ENCODE results near the gene CAMK1. TPM values are rescaled to one million over a fixed set of nuclear protein-coding genes. Genes with fewer than 3 reads are reported as not detected.
A peak's percentile ranks its signal among the peaks of the same experiment; 100 is the strongest.

CAMK1 gene
- total RNA-seq, 1 donor from 2014 or later: 18.0 TPM

- TF ChIP-seq, protein P1, sequence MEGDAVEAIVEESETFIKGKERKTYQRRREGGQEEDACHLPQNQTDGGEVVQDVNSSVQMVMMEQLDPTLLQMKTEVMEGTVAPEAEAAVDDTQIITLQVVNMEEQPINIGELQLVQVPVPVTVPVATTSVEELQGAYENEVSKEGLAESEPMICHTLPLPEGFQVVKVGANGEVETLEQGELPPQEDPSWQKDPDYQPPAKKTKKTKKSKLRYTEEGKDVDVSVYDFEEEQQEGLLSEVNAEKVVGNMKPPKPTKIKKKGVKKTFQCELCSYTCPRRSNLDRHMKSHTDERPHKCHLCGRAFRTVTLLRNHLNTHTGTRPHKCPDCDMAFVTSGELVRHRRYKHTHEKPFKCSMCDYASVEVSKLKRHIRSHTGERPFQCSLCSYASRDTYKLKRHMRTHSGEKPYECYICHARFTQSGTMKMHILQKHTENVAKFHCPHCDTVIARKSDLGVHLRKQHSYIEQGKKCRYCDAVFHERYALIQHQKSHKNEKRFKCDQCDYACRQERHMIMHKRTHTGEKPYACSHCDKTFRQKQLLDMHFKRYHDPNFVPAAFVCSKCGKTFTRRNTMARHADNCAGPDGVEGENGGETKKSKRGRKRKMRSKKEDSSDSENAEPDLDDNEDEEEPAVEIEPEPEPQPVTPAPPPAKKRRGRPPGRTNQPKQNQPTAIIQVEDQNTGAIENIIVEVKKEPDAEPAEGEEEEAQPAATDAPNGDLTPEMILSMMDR (IDR thresholded peaks at IDR 0.05; ENCODE audit: insufficient read depth, low read length, poor library complexity, severe bottlenecking): no peak
- peaks cover 1% of the 10 kb centered on the region for H3K36me3 ChIP-seq (ENCODE audit: control insufficient read depth, insufficient read depth, low read length)
- H3K27me3 ChIP-seq (ENCODE audit: control insufficient read depth, insufficient read depth, low read length): no peaks in the 10 kb centered on the region
- DNase-seq (ENCODE audit: low read depth): no peak
- no peak overlapping the region for H3K4me3 ChIP-seq (ENCODE audit: low read depth, low read length)
Observed at GRCh38 chr3:9807981-9808344, 38.2 kb upstream of the CAMK1 start.

DNA sequence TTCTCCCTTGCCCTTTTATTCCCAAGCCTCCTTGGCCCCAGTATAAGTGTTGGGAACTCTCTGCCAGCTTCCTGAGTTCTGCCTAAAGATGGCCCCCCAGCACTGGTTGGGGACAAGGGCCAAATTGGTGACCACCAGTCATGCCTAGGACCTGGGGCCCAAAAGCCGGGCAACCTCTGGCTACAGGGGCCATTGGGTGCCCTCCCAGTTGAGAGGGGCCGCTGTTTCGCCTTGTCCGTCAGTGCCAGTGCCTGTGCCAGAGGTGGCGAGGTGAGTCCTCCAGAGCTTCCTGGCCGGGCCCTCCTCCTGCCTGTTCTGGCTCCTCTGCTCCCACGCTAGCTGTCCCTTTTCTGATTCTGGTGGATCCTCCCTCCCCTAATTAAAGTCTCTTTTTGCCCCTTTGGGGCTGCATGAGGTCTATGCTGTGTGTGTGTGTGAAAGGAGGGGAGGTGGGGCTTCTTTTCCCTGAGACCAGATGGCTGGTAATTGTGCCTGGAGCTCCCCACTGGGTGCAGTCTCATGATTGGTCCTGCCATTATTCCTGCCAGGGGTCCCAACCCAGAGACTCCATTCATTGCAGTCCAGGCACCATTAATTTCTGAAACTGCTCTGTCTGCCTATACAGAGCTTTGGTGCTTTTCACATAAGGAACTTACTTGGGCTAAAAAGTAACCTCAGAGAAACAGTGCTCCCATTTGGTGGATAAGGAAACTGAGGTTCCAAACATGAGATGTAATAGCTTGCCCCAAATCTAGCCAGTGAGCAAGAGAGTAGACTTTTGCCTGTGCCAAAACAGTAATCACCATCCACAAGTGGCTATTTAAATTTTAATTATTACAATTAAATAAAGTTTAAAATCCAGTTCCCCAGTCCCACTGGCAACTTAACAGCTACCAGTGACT, 37.2 kb upstream of the CAMK1 start:
- TF ChIP-seq, protein P1 (IDR thresholded peaks at IDR 0.05; ENCODE audit: insufficient read depth, low read length, poor library complexity, severe bottlenecking): no peak
- Histone ChIP-seq H3K27me3 (ENCODE audit: control insufficient read depth, insufficient read depth, low read length) (no peaks in the 10 kb centered on the region), H3K4me3 (ENCODE audit: low read depth, low read length) (no peak overlapping the region), H3K36me3 (ENCODE audit: control insufficient read depth, insufficient read depth, low read length) (peaks cover 1% of the 10 kb centered on the region)
- DNase-seq (ENCODE audit: low read depth): no peak

GRCh38 chr3:9806137-9806536, 36.4 kb upstream of the CAMK1 start:
- DNase-seq (ENCODE audit: low read depth): no peak
- TF ChIP-seq, protein P1 (IDR thresholded peaks at IDR 0.05; ENCODE audit: insufficient read depth, low read length, poor library complexity, severe bottlenecking): no peak
- Histone ChIP-seq H3K4me3 (ENCODE audit: low read depth, low read length) (no peak overlapping the region), H3K27me3 (ENCODE audit: control insufficient read depth, insufficient read depth, low read length) (no peaks in the 10 kb centered on the region), H3K36me3 (ENCODE audit: control insufficient read depth, insufficient read depth, low read length) (peaks cover 4% of the 10 kb centered on the region)

GRCh38 chr3:9804996-9805395, 35.2 kb upstream of the CAMK1 start:
- H3K36me3 ChIP-seq (ENCODE audit: control insufficient read depth, insufficient read depth, low read length): peaks cover 4% of the 10 kb centered on the region
- TF ChIP-seq, protein P1 (IDR thresholded peaks at IDR 0.05; ENCODE audit: insufficient read depth, low read length, poor library complexity, severe bottlenecking): no peak
- DNase-seq (ENCODE audit: low read depth): no peak
- no peak overlapping the region for H3K4me3 ChIP-seq (ENCODE audit: low read depth, low read length)
- no peaks in the 10 kb centered on the region for H3K27me3 ChIP-seq (ENCODE audit: control insufficient read depth, insufficient read depth, low read length)

DNA sequence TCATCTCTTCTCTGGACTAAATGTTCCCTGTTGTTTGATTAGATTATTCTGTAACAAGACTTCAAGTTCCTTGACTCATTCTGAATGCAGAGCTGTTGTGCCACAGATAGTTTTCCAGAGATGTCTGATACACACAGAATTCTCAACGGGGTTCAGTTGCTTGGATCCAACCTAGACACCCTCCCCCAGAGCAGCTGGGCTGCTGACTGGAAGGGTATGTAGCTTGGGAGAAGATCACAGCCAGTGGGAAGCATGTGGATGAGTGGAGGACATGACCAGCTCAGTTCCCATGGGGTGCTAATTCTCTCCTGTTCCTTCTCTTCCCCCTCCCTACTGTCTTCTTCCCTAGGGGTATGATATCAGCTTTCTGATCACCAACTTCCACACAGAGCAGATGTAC, 33.7 kb upstream of the CAMK1 start:
- TF ChIP-seq, protein P1 (IDR thresholded peaks at IDR 0.05; ENCODE audit: insufficient read depth, low read length, poor library complexity, severe bottlenecking): no peak
- no peak for DNase-seq (ENCODE audit: low read depth)
- no peak overlapping the region for H3K4me3 ChIP-seq (ENCODE audit: low read depth, low read length)
- peaks cover 4% of the 10 kb centered on the region for H3K36me3 ChIP-seq (ENCODE audit: control insufficient read depth, insufficient read depth, low read length)
- H3K27me3 ChIP-seq (ENCODE audit: control insufficient read depth, insufficient read depth, low read length): no peaks in the 10 kb centered on the region

- H3K4me3 ChIP-seq (ENCODE audit: low read depth, low read length): no peak overlapping the region
- H3K36me3 ChIP-seq (ENCODE audit: control insufficient read depth, insufficient read depth, low read length): peaks cover 4% of the 10 kb centered on the region
- TF ChIP-seq, protein P1 (IDR thresholded peaks at IDR 0.05; ENCODE audit: insufficient read depth, low read length, poor library complexity, severe bottlenecking): peak; percentile 24
- DNase-seq (ENCODE audit: low read depth): no peak
- H3K27me3 ChIP-seq (ENCODE audit: control insufficient read depth, insufficient read depth, low read length): no peaks in the 10 kb centered on the region
Observed at GRCh38 chr3:9800529-9800928, 30.8 kb upstream of the CAMK1 start.
